ENCODE data around the gene MBOAT1. TPM values are rescaled to one million over a fixed set of nuclear protein-coding genes. Genes with fewer than 3 reads are reported as not detected.
A peak's percentile ranks its signal among the peaks of the same experiment; 100 is the strongest.

The MBOAT1 gene, protein sequence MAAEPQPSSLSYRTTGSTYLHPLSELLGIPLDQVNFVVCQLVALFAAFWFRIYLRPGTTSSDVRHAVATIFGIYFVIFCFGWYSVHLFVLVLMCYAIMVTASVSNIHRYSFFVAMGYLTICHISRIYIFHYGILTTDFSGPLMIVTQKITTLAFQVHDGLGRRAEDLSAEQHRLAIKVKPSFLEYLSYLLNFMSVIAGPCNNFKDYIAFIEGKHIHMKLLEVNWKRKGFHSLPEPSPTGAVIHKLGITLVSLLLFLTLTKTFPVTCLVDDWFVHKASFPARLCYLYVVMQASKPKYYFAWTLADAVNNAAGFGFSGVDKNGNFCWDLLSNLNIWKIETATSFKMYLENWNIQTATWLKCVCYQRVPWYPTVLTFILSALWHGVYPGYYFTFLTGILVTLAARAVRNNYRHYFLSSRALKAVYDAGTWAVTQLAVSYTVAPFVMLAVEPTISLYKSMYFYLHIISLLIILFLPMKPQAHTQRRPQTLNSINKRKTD
- total RNA-seq (2012; rRNA removed), result 2.5 and 4.2 TPM in 2 replicates

DNA sequence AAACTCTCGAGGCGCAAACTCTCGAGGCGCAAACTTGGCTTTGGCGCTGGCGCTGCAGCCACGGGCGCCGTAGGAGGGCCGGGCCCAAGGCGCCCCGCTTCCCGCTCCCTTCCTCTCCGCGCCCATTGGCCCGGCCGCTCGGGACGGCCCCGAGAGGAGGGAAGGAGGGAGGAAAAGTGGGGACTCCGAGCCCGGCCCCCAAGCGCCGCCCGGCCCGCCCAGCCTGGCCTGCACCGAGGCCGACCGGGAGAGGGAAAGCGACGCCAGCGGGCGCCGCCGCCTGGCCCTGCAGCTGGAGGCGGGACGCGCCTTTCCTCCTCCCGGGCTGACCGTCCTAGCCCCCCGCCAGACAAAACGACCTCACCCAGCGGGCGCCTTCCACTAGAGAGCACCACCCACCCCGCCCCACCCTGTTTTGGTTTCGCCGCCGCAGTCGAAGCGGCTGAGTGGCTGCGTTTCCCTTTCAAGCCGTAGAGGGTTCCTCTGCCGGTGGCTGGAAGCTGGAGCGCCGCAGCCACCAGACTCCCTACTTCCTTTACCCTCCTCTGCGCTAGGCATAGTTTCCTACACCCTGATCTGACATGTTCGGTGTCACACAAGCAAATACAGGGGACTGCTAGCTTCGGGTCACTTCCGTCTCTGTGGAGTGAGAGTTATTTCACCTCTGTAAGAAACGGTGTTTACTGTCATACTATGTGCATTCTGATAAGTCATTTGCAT, at the start of gene MBOAT1:
Gene MBOAT1 (minus strand): TSS at position 78 of the 720 bp plus-strand sequence. CDS start 235 bp downstream, outside the sequence.
- Histone ChIP-seq H3K4me1 (ENCODE audit: control insufficient read depth, insufficient read depth, low read length) (peaks cover 17% of the 10 kb centered on the region), H3K4me3 (ENCODE audit: low read length) (peak within 1 kb of the TSS; percentile 96), H3K9me3 (replicated peaks; ENCODE audit: low read length) (no peaks in the 10 kb centered on the region), H3K9ac (ENCODE audit: low read depth, low read length) (peak within 1 kb of the TSS; percentile 82), H3K27me3 (ENCODE audit: control insufficient read depth, insufficient read depth, low read length) (no peaks in the 10 kb centered on the region), H3K36me3 (ENCODE audit: insufficient read depth, low read length) (no peaks in the 10 kb centered on the region), H3K4me2 (ENCODE audit: low read length) (peak within 1 kb of the TSS; percentile 99)

DNA sequence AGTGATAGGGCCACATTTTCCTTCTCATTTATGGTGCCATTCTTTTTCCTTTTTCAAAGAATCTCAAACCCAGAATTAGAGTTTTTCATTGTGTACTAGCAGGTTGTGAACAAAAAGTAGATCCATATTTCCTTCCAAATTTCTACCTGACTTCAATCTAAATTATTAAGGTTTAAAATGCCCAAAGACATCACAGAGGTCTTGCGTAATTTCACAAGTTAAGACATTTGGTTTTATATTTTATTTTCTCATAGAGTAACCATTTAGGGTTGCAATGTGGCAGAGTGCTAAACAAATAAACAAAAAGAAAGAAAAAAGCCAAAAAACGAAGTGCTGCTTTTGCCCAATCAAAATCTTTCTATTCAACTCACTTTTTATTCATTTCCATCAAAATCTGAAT, 49.4 kb upstream of the MBOAT1 start:
- Histone ChIP-seq H3K4me2 (ENCODE audit: low read length) (no peak overlapping the region), H3K9me3 (replicated peaks; ENCODE audit: low read length) (no peaks in the 10 kb centered on the region), H3K9ac (ENCODE audit: low read depth, low read length) (no peak overlapping the region), H3K36me3 (ENCODE audit: insufficient read depth, low read length) (no peaks in the 10 kb centered on the region), H3K27me3 (ENCODE audit: control insufficient read depth, insufficient read depth, low read length) (no peaks in the 10 kb centered on the region), H3K4me3 (ENCODE audit: low read length) (no peak overlapping the region), H3K4me1 (ENCODE audit: control insufficient read depth, insufficient read depth, low read length) (no peaks in the 10 kb centered on the region)

DNA sequence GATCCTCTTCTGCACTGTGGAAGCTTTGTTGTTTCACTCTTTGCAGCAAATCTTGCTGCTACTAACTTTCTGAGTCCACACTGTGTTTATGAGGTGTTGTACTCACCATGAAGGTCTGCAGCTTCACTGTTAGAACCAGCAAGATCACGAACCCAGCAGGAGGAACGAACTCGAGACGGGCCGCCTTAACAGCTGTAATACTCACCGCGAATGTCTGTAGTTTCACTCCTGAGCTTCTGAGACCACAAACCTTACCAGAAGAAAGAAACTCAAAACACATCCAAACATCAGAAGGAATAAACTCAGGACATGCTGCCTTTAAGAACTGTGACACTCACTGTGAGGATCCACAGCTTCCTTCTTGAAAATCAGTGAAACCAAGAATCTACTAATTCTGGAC, 48.1 kb upstream of the MBOAT1 start:
- Histone ChIP-seq H3K9me3 (replicated peaks; ENCODE audit: low read length) (no peaks in the 10 kb centered on the region), H3K4me2 (ENCODE audit: low read length) (no peak overlapping the region), H3K9ac (ENCODE audit: low read depth, low read length) (no peak overlapping the region), H3K4me3 (ENCODE audit: low read length) (no peak overlapping the region), H3K36me3 (ENCODE audit: insufficient read depth, low read length) (no peaks in the 10 kb centered on the region), H3K4me1 (ENCODE audit: control insufficient read depth, insufficient read depth, low read length) (no peaks in the 10 kb centered on the region), H3K27me3 (ENCODE audit: control insufficient read depth, insufficient read depth, low read length) (no peaks in the 10 kb centered on the region)

DNA sequence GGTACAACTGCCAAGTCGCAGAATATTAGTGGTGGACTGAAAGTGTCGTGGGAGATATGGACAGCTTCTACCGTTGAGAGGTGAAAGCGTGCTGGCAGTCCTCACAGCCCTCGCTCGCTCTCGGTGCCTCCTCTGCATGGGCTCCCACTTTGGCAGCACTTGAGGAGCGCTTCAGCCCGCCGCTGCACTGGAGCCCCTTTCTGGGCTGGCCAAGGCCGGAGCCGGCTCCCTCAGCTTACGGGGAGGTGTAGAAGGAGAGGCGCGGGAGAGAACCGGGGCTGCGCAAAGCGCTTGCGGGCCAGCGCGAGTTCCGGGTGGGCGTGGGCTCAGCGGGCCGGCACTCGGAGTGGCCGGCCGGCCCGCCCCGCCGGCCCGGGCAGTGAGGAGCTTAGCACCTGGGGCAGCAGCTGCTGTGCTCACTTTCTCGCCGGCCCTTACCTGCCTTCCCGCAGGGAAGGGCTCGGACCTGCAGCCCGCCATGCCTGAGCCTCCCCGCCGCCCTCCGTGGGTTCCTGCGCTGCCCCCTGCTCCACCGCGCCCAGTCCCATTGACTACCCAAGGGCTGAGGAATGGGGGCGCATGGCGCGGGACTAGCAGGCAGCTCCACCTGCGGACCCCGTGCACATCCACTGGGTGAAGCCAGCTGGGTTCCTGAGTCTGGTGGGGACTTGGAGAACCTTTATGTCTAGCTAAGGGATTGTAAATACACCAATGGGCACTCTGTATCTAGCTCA, 47.2 kb upstream of the MBOAT1 start:
- no peaks in the 10 kb centered on the region for H3K4me1 ChIP-seq (ENCODE audit: control insufficient read depth, insufficient read depth, low read length)

DNA sequence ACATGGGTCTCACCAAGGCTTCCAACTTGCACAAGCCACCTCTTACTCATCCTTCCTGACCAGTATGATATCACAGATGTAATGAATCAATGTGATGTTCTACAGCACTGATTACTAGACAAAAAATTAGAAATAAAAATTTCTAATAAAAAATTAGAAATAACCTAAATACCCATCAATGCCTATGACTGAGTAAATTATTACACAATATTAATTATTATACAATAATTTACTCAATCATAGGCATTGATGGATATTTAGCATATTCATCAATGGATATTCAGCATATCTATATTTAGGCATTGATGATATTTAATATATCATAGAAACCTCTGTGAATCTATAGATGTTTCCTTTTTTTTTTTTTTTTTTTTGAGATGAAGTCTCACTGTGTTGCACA, 43.2 kb upstream of the MBOAT1 start:
- Histone ChIP-seq H3K9ac (ENCODE audit: low read depth, low read length) (no peak overlapping the region), H3K36me3 (ENCODE audit: insufficient read depth, low read length) (no peaks in the 10 kb centered on the region), H3K4me2 (ENCODE audit: low read length) (no peak overlapping the region), H3K4me1 (ENCODE audit: control insufficient read depth, insufficient read depth, low read length) (no peaks in the 10 kb centered on the region), H3K27me3 (ENCODE audit: control insufficient read depth, insufficient read depth, low read length) (no peaks in the 10 kb centered on the region), H3K9me3 (replicated peaks; ENCODE audit: low read length) (no peaks in the 10 kb centered on the region), H3K4me3 (ENCODE audit: low read length) (no peak overlapping the region)

More for the DNA sequence above, 47.2 kb upstream of the MBOAT1 start:
- no peak overlapping the region for H3K4me2 ChIP-seq (ENCODE audit: low read length)
- H3K4me3 ChIP-seq (ENCODE audit: low read length), result no peak overlapping the region
- no peak overlapping the region for H3K9ac ChIP-seq (ENCODE audit: low read depth, low read length)
- H3K27me3 ChIP-seq (ENCODE audit: control insufficient read depth, insufficient read depth, low read length), result no peaks in the 10 kb centered on the region
- no peaks in the 10 kb centered on the region for H3K36me3 ChIP-seq (ENCODE audit: insufficient read depth, low read length)
- H3K9me3 ChIP-seq (replicated peaks; ENCODE audit: low read length), result no peaks in the 10 kb centered on the region

DNA sequence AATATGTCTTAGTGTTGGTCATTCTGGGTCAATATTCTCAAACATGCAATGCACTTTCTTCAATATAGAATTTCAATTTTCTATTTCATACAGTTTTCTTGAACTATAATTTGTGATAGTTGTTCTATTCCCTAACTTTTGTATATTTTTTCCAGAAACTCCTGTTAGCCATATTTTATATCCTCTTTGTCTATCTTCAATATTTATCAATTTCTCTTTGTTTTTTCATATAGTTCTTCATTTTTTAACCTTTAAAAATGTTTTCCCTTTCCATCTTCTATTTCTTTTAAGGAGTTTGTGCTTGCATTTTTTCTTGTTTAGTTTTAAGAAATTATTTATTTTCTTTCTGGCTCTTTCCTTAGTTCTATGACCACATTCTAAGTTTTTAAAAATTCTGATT, 42.0 kb upstream of the MBOAT1 start:
- Histone ChIP-seq H3K36me3 (ENCODE audit: insufficient read depth, low read length) (no peaks in the 10 kb centered on the region), H3K4me3 (ENCODE audit: low read length) (no peak overlapping the region), H3K9me3 (replicated peaks; ENCODE audit: low read length) (no peaks in the 10 kb centered on the region)

DNA sequence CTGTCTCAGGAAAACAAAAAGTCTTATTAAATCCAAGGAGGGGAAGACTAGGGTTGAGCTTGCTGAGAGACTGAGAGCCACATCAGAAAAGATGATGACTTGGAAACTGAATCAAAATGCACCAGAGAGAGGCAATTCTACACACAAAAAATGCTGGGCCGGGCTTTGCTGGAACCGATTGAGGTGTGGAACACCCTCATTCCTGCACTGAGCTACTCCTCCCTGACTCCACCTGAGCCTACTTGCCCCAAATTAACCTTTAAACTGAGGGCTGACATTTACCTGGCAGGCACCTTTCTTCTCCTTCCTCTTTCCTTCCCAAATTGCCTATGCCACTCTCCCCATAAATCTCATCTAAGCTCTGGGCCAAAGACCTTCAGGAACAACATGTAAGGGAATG, 40.8 kb upstream of the MBOAT1 start:
- H3K36me3 ChIP-seq (ENCODE audit: insufficient read depth, low read length), result no peaks in the 10 kb centered on the region
- no peaks in the 10 kb centered on the region for H3K27me3 ChIP-seq (ENCODE audit: control insufficient read depth, insufficient read depth, low read length)
- no peak overlapping the region for H3K4me2 ChIP-seq (ENCODE audit: low read length)
- no peak overlapping the region for H3K4me3 ChIP-seq (ENCODE audit: low read length)
- no peaks in the 10 kb centered on the region for H3K4me1 ChIP-seq (ENCODE audit: control insufficient read depth, insufficient read depth, low read length)
- H3K9me3 ChIP-seq (replicated peaks; ENCODE audit: low read length), result no peaks in the 10 kb centered on the region
- H3K9ac ChIP-seq (ENCODE audit: low read depth, low read length), result no peak overlapping the region

More for the DNA sequence above, 42.0 kb upstream of the MBOAT1 start:
- H3K4me2 ChIP-seq (ENCODE audit: low read length), result no peak overlapping the region
- H3K4me1 ChIP-seq (ENCODE audit: control insufficient read depth, insufficient read depth, low read length), result no peaks in the 10 kb centered on the region
- H3K27me3 ChIP-seq (ENCODE audit: control insufficient read depth, insufficient read depth, low read length), result no peaks in the 10 kb centered on the region
- H3K9ac ChIP-seq (ENCODE audit: low read depth, low read length), result no peak overlapping the region

DNA sequence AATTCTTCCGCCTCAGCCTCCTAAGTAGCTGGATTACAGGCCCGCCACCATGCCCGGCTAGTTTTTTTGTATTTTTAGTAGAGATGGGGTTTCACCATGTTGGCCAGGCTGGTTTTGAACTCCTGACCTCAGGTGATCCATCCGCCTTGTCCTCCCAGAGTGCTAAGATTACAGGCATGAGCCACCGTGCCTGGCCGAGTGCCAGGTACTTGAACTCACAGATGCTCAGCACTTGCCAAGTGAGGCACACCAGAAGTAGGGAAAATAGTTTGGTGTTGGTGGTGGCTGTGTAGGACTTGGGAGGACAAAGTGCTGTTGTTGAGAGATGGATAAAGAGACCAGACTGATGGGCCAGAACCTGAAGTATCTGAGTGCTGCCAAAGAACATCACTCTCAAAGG, 40.0 kb upstream of the MBOAT1 start:
- Histone ChIP-seq H3K27me3 (ENCODE audit: control insufficient read depth, insufficient read depth, low read length) (no peaks in the 10 kb centered on the region), H3K9ac (ENCODE audit: low read depth, low read length) (no peak overlapping the region), H3K4me3 (ENCODE audit: low read length) (no peak overlapping the region), H3K4me2 (ENCODE audit: low read length) (no peak overlapping the region), H3K36me3 (ENCODE audit: insufficient read depth, low read length) (no peaks in the 10 kb centered on the region), H3K9me3 (replicated peaks; ENCODE audit: low read length) (no peaks in the 10 kb centered on the region), H3K4me1 (ENCODE audit: control insufficient read depth, insufficient read depth, low read length) (no peaks in the 10 kb centered on the region)

DNA sequence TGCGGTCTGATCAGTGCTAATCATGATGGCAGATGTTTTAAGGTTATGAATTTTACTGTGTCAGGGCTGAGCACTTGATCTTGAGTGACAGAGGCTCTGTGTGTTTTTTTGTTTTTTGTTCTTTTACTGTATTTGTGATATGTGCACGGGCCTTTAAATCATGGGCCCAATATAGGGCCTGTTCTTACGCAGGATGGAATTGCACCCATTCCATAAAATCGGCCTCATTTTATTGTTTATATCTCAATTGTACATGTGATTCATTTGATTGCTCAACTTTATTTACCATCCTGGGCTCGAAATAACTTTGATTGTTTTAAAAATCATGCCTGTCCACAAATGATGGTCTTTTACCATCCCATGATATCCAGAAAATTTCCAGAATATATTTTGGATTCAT, 39.3 kb upstream of the MBOAT1 start:
- no peaks in the 10 kb centered on the region for H3K36me3 ChIP-seq (ENCODE audit: insufficient read depth, low read length)
- H3K4me2 ChIP-seq (ENCODE audit: low read length), result no peak overlapping the region
- no peak overlapping the region for H3K4me3 ChIP-seq (ENCODE audit: low read length)
- no peaks in the 10 kb centered on the region for H3K4me1 ChIP-seq (ENCODE audit: control insufficient read depth, insufficient read depth, low read length)
- H3K27me3 ChIP-seq (ENCODE audit: control insufficient read depth, insufficient read depth, low read length), result no peaks in the 10 kb centered on the region
- no peak overlapping the region for H3K9ac ChIP-seq (ENCODE audit: low read depth, low read length)
- no peaks in the 10 kb centered on the region for H3K9me3 ChIP-seq (replicated peaks; ENCODE audit: low read length)

DNA sequence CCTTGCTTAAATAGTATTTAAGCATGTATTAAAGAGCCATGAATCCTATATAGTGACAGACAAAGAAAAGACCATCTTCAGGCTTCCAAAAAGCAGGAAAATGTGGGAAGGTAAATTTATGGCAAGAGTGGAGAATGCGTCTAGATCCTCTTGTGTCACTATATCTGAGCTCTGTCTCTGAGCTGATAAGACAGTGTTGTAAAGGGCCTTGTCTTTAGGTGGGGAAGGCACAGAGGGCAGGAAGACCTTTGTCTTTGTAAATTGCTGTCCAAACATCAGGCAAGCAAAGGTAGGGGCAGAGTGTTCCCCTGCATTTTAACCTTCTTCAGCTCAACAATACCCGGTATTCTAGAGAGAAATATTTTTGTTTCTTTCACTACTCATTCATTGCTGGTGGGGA, 33.9 kb upstream of the MBOAT1 start:
- H3K4me2 ChIP-seq (ENCODE audit: low read length), result no peak overlapping the region
- no peaks in the 10 kb centered on the region for H3K27me3 ChIP-seq (ENCODE audit: control insufficient read depth, insufficient read depth, low read length)
- no peaks in the 10 kb centered on the region for H3K4me1 ChIP-seq (ENCODE audit: control insufficient read depth, insufficient read depth, low read length)
- no peak overlapping the region for H3K9ac ChIP-seq (ENCODE audit: low read depth, low read length)
- H3K9me3 ChIP-seq (replicated peaks; ENCODE audit: low read length), result no peaks in the 10 kb centered on the region
- no peak overlapping the region for H3K4me3 ChIP-seq (ENCODE audit: low read length)
- no peaks in the 10 kb centered on the region for H3K36me3 ChIP-seq (ENCODE audit: insufficient read depth, low read length)
